ENCODE results near the gene SNED1.

The SNED1 gene

GRCh38 chr2:241006412-241006811 lies 8.0 kb downstream of the SNED1 start:
- no peak for DNase-seq (ENCODE audit: low read depth in 2 of 2)

- no peak for DNase-seq (ENCODE audit: low read depth in 2 of 2)
These were observed 8.7 kb downstream of the SNED1 start for GRCh38 chr2:241007111-241007510.

GRCh38 chr2:241007880-241008710 lies 9.7 kb downstream of the SNED1 start:
- DNase-seq (ENCODE audit: low read depth in 2 of 2) = no peak

- no peak for DNase-seq (ENCODE audit: low read depth in 2 of 2)
These were observed 10.3 kb downstream of the SNED1 start for GRCh38 chr2:241008711-241009121.

- no peak for DNase-seq (ENCODE audit: low read depth in 2 of 2)
These were observed 10.8 kb downstream of the SNED1 start for GRCh38 chr2:241009191-241009590.

GRCh38 chr2:241009601-241010530 lies 11.4 kb downstream of the SNED1 start:
- peak; percentile 56 to 62 for DNase-seq (ENCODE audit: low read depth in 2 of 2)

GRCh38 chr2:241010531-241011295 lies 12.3 kb downstream of the SNED1 start:
- DNase-seq (ENCODE audit: low read depth in 2 of 2) = no peak

- DNase-seq (ENCODE audit: low read depth in 2 of 2) = no peak
These were observed 12.8 kb downstream of the SNED1 start for GRCh38 chr2:241011296-241011600.

- no peak for DNase-seq (ENCODE audit: low read depth in 2 of 2)
These were observed 13.5 kb downstream of the SNED1 start for GRCh38 chr2:241011751-241012510.

- no peak for DNase-seq (ENCODE audit: low read depth in 2 of 2)
These were observed 15.8 kb downstream of the SNED1 start for GRCh38 chr2:241014224-241014623.

- DNase-seq (ENCODE audit: low read depth in 2 of 2) = no peak
These were observed 16.3 kb downstream of the SNED1 start for GRCh38 chr2:241014764-241015163.

GRCh38 chr2:241015439-241015838 lies 17.0 kb downstream of the SNED1 start:
- no peak for DNase-seq (ENCODE audit: low read depth in 2 of 2)

- no peak for DNase-seq (ENCODE audit: low read depth in 2 of 2)
These were observed 19.0 kb downstream of the SNED1 start for GRCh38 chr2:241017228-241017940.

- DNase-seq (ENCODE audit: low read depth in 2 of 2) = no peak
These were observed 19.9 kb downstream of the SNED1 start for GRCh38 chr2:241018051-241018891.

GRCh38 chr2:241019441-241020139 lies 21.2 kb downstream of the SNED1 start:
- DNase-seq (ENCODE audit: low read depth in 2 of 2) = no peak

- no peak for DNase-seq (ENCODE audit: low read depth in 2 of 2)
These were observed 21.8 kb downstream of the SNED1 start for GRCh38 chr2:241020201-241020600.

- no peak for DNase-seq (ENCODE audit: low read depth in 2 of 2)
These were observed 22.3 kb downstream of the SNED1 start for GRCh38 chr2:241020629-241021190.

GRCh38 chr2:241025639-241026038 lies 27.2 kb downstream of the SNED1 start:
- no peak for DNase-seq (ENCODE audit: low read depth in 2 of 2)

All from fibroblast of skin of left biceps (primary cell).